Effector memory CD8-positive, alpha-beta T cell (primary cell): Measurements from ENCODE around the gene SPDEF.

ENCODE experiments used
- ATAC-seq: fragments of 150-1000 bp; cut with Tn5 transposase; replicated peaks from 2 replicates; pipeline ENCODE4 v1.10.0; 2021; ENCODE audit warnings: mild to moderate bottlenecking, moderate library complexity
- DNase-seq, 3 experiments: peaks; one replicate each; pipeline ENCODE4 v3.0.0; 2021
- H3K27ac Mint-ChIP-seq, 2 donors: one replicate each; pipeline ENCODE4 v1.8.0; 2022; ENCODE audit warnings: mild to moderate bottlenecking in 2 of 2, mixed read lengths in 2 of 2, moderate library complexity in 2 of 2
- H3K27me3 Mint-ChIP-seq, 2 donors: one replicate each; pipeline ENCODE4 v1.8.0; 2022; ENCODE audit warnings: mixed read lengths in 2 of 2
- H3K36me3 Mint-ChIP-seq: one replicate; pipeline ENCODE4 v1.8.0; 2022; ENCODE audit warnings: mild to moderate bottlenecking, moderate library complexity, mixed read lengths; ENCODE audit not compliant: insufficient read depth
- H3K4me1 Mint-ChIP-seq, 2 donors: one replicate each; pipeline ENCODE4 v1.8.0; 2022; ENCODE audit warnings: low read depth in 2 of 2, mixed read lengths in 2 of 2
- H3K4me3 Mint-ChIP-seq, 2 donors: one replicate each; pipeline ENCODE4 v1.8.0; 2022; ENCODE audit warnings: mild to moderate bottlenecking in 2 of 2, mixed read lengths in 2 of 2, moderate library complexity in 2 of 2
- H3K9me3 Mint-ChIP-seq, 2 donors: one replicate each; pipeline ENCODE4 v1.8.0; 2022; ENCODE audit warnings: mixed read lengths in 2 of 2

The SPDEF gene

GRCh38 chr6:34531580-34532201 lies 24.4 kb downstream of the SPDEF start:
- no peak overlapping the region for H3K27ac Mint-ChIP-seq
- peaks cover 11% of the 10 kb centered on the region for H3K36me3 Mint-ChIP-seq
- peaks cover 6 to 7% of the 10 kb centered on the region in 2 donors for H3K4me1 Mint-ChIP-seq
- no peaks in the 10 kb centered on the region for H3K27me3 Mint-ChIP-seq
- no peaks in the 10 kb centered on the region for H3K9me3 Mint-ChIP-seq
- peak overlapping the region in 1 of 2 donors; percentile 6 for H3K4me3 Mint-ChIP-seq
- DNase-seq (no peak), ATAC-seq (no peak)

DNA sequence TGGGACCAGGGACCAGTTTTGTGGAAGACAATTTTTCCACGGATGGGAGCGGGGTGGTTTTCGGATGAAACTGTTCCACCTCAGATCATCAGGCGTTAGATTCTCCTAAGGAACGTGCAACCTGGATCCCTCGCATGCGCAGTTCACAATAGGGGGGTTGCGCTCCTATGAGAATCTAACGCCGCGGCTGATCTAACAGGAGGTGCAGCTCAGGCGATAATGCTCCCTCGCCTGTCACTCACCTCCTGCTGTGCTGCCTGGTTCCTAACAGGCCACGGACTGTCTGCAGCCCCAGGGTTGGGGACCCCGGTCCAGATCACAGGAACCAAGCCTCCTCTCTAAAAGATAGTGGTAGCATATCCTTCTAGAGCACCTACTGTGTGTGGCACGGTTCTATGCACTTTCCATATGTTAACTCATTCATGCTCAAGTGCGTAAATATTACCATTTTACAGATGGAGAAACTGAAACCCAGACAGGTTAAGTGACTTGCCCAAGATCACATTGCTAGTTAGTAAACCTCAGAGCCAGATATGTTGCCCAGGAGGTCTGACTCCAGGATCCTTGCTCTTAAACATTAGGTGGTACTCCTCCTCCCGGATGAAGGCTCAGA lies 25.3 kb downstream of the SPDEF start:
- Mint-ChIP-seq H3K27ac (no peak overlapping the region), H3K36me3 (peaks cover 11% of the 10 kb centered on the region), H3K4me1 (peaks cover 6 to 7% of the 10 kb centered on the region in 2 donors), H3K9me3 (no peaks in the 10 kb centered on the region), H3K27me3 (no peaks in the 10 kb centered on the region), H3K4me3 (no peak overlapping the region)
- no peak for ATAC-seq
- DNase-seq: no peak

- no peak for DNase-seq
- H3K27me3 Mint-ChIP-seq: no peaks in the 10 kb centered on the region
- no peak overlapping the region for H3K4me3 Mint-ChIP-seq
- peaks cover 6 to 7% of the 10 kb centered on the region in 2 donors for H3K4me1 Mint-ChIP-seq
- peaks cover 11% of the 10 kb centered on the region for H3K36me3 Mint-ChIP-seq
- no peak overlapping the region for H3K27ac Mint-ChIP-seq
- no peaks in the 10 kb centered on the region for H3K9me3 Mint-ChIP-seq
- ATAC-seq: no peak
These were observed 26.3 kb downstream of the SPDEF start for GRCh38 chr6:34529665-34530327.

GRCh38 chr6:34528996-34529664 lies 27.0 kb downstream of the SPDEF start:
- no peak for DNase-seq
- Mint-ChIP-seq H3K4me1 (peaks cover 6 to 7% of the 10 kb centered on the region in 2 donors), H3K36me3 (peaks cover 11% of the 10 kb centered on the region), H3K9me3 (no peaks in the 10 kb centered on the region), H3K4me3 (no peak overlapping the region), H3K27me3 (no peaks in the 10 kb centered on the region), H3K27ac (no peak overlapping the region)
- ATAC-seq: no peak

DNA sequence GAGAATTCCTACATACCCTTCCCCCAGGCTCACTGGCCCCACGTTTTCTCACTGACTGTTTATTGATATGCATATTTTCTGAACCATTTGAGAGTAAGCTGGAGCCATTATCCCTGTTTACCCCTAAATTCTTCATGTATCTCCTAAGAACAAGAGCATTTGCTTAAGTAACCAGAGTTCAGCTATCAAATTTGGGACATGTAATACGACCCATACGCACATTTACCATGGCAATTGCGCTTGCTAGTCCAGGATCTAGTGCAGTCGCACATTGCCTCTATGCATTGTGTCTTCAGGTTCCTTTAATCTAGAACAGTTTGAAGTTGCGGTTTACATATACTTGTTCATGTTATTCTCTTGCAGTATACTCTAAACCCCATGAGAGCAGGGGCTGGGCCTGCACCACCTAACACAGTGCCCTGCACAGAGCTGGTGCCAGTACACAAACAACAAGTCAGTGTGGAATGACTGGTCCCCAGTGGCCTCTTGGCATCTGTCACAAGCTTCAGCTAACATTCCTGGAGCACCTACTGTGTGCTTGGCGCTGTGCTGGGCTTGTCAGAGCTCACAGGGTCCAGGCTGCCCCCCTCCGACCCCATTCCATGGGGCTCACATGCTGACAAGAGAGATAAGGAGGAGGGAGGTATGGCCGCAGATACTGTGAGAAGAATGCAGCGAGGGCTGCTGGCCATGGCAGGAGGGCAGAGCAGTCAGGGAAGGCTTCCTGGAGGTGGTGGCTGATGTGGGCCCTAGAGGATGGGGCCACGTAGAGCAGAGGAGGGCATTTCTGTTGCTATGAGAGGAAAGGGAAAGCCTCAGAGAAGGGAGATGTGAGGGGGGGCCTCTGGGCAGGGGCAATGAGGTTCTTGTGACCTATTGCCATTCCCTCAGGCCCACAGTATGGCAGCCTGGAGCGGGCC lies 28.1 kb downstream of the SPDEF start:
- Mint-ChIP-seq H3K36me3 (peaks cover 11% of the 10 kb centered on the region), H3K27ac (no peak overlapping the region), H3K9me3 (no peaks in the 10 kb centered on the region), H3K27me3 (no peaks in the 10 kb centered on the region), H3K4me3 (peak overlapping the region in 1 of 2 donors; percentile 58), H3K4me1 (peaks cover 10 to 12% of the 10 kb centered on the region in 2 donors)
- DNase-seq (no peak), ATAC-seq (no peak)

DNA sequence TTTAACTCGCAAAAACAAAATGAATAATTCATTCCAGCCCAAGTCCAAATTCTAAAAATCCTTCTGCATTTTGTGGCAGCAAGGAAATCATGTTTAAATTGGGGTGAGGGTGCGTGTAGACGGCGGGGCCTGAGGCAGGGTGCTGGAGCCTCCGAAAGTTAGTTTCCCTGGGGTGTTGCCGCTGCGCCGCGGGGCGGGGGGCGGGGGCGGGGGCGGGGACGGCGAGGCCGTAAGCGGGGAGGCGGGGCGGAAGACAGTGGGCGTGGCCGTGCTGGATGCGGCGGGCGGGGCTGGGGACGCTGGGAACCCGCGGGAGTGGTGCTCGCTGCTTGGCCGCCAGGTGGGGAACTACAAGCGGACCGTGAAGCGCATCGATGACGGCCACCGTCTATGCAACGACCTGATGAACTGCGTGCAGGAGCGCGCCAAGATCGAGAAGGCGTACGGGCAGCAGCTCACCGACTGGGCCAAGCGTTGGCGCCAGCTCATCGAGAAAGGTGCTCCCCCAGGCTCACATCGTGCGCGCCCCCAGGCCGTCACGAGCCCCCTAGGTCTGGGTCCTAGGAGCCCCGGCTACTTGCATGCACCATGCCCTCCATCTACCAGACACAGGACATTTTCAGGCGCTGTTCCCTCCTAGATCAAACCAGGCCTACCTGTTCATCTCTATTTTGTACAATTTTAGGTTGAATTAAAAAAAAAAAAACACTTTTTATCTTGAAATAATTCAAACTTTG lies 29.0 kb downstream of the SPDEF start:
- peaks cover 11% of the 10 kb centered on the region for H3K36me3 Mint-ChIP-seq
- no peaks in the 10 kb centered on the region for H3K9me3 Mint-ChIP-seq
- no peak overlapping the region for H3K27ac Mint-ChIP-seq
- peak overlapping the region; percentile 44 to 58 for H3K4me3 Mint-ChIP-seq
- DNase-seq (peak; percentile 96 to 97 (median 96)), ATAC-seq (peak; percentile 98)
- H3K27me3 Mint-ChIP-seq: no peaks in the 10 kb centered on the region
- H3K4me1 Mint-ChIP-seq: peaks cover 12 to 14% of the 10 kb centered on the region in 2 donors

DNA sequence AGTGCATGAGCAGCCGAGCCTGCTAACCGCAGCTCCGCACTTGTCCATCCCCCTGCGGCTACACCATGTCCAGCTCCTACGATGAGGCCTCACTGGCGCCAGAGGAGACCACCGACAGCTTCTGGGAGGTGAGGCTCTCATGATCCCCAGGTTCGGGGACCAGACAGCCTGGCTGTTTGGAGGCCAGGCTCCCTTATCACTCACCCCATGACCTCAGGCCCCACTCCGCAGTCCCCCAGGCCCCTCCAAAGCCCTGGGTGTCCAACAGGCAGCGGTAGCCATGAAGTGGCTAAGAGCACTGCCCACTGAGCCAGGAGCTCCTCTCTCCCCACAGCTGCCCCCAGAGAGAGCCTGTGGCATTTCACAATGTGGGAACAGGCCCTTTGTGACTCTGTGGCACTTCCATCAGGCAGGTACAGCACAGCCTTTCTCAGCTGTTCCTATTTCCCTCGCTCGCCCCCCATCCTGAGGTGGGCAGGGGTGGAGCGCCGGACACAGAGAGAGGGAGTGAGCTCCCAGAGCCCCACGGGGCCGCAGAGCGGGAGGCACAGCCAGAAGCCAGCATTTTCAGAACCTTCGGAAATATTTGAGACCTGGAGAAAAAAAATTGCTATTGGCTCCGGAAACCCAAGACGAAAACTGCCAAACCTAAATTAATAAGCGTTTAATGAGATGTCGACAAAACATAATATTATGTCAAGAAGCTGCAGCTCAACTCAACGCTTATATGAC lies 29.7 kb downstream of the SPDEF start:
- H3K4me1 Mint-ChIP-seq: peaks cover 12 to 14% of the 10 kb centered on the region in 2 donors
- peaks cover 11% of the 10 kb centered on the region for H3K36me3 Mint-ChIP-seq
- DNase-seq (no peak), ATAC-seq (no peak)
- H3K27ac Mint-ChIP-seq: no peak overlapping the region
- peak overlapping the region; percentile 44 to 58 for H3K4me3 Mint-ChIP-seq
- no peaks in the 10 kb centered on the region for H3K9me3 Mint-ChIP-seq
- H3K27me3 Mint-ChIP-seq: no peaks in the 10 kb centered on the region

DNA sequence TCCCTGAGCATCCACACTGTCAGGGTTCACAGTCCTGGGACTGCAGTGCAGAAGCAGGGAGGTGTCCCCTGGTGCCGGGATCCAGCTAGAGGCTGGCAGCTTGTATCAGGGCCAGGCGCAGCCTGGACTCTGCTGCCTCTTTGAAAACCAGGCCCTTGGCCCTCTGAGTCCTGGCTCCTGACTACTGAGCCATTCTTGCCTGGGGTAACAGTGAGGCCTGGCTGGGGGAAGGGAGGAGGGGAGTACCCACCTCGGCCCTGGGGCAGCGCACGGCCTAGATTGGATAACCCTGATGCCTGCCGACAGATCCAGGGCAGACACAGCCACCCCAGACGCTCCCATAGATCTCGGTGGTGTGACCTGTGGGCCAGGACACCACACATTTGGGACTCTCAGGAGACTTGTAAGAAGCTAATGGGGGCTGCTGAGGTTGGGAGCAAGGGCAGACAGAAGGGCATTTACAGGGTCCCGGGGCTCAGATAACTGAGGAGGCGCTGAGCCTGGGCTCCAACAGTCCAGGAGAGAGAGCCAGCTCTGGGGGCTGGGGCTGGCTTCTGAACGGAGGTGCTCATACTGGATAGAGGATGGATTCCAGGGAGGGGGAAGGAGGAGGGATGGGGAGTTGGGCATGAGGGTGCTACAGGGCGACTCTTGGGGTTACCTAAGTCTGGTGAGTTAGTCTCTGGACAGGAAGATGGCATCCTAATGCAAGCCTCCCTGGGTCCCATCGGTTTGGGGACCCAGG lies 30.5 kb downstream of the SPDEF start:
- peaks cover 11% of the 10 kb centered on the region for H3K36me3 Mint-ChIP-seq
- ATAC-seq: no peak
- DNase-seq: no peak
- H3K27ac Mint-ChIP-seq: no peak overlapping the region
- peaks cover 12 to 16% of the 10 kb centered on the region in 2 donors for H3K4me1 Mint-ChIP-seq
- no peak overlapping the region for H3K4me3 Mint-ChIP-seq
- H3K9me3 Mint-ChIP-seq: no peaks in the 10 kb centered on the region
- no peaks in the 10 kb centered on the region for H3K27me3 Mint-ChIP-seq

GRCh38 chr6:34524971-34525370 lies 31.2 kb downstream of the SPDEF start:
- Mint-ChIP-seq H3K4me3 (no peak overlapping the region), H3K4me1 (peaks cover 12 to 16% of the 10 kb centered on the region in 2 donors), H3K27me3 (no peaks in the 10 kb centered on the region), H3K36me3 (peaks cover 8% of the 10 kb centered on the region), H3K27ac (no peak overlapping the region), H3K9me3 (no peaks in the 10 kb centered on the region)
- DNase-seq (no peak), ATAC-seq (no peak)

- H3K9me3 Mint-ChIP-seq: no peaks in the 10 kb centered on the region
- no peak overlapping the region for H3K4me3 Mint-ChIP-seq
- peaks cover 4% of the 10 kb centered on the region for H3K36me3 Mint-ChIP-seq
- no peaks in the 10 kb centered on the region for H3K27me3 Mint-ChIP-seq
- H3K27ac Mint-ChIP-seq: peak overlapping the region in 1 of 2 donors; percentile 56
- DNase-seq: no peak
- peaks cover 12 to 16% of the 10 kb centered on the region in 2 donors for H3K4me1 Mint-ChIP-seq
- ATAC-seq: no peak
These were observed 31.6 kb downstream of the SPDEF start for GRCh38 chr6:34524499-34524898.

- ATAC-seq: no peak
- Mint-ChIP-seq H3K4me3 (peak overlapping the region in 1 of 2 donors; percentile 36), H3K36me3 (peaks cover 4% of the 10 kb centered on the region)
These were observed 32.5 kb downstream of the SPDEF start for GRCh38 chr6:34523441-34524206.

More at GRCh38 chr6:34523441-34524206, 32.5 kb downstream of the SPDEF start:
- peak overlapping the region; percentile 56 to 74 for H3K27ac Mint-ChIP-seq
- DNase-seq: no peak
- peaks cover 14 to 15% of the 10 kb centered on the region in 2 donors for H3K4me1 Mint-ChIP-seq
- H3K27me3 Mint-ChIP-seq: no peaks in the 10 kb centered on the region
- H3K9me3 Mint-ChIP-seq: no peaks in the 10 kb centered on the region
